ENCODE results near the gene SFT2D1.

DNA sequence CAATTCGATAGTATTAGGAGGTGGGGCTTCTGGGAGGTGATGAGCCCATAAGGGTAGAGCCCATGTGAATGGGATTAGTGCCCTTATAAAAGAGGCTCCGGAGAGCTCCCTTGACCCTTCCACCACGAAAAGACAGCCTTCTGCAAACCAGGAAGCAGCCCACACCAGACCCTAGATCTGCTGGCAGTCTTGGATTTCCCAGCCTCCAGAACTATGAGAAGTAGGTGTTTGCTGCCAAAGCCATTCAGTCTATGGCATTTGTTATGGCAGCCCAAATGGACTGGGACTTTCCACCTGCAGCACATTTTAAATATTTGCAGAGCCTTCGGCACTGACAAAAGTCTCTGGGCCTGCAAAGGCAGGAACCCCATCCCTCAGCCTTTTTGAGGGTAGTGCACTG, 11.8 kb upstream of the SFT2D1 start:
- TF ChIP-seq, protein P1, sequence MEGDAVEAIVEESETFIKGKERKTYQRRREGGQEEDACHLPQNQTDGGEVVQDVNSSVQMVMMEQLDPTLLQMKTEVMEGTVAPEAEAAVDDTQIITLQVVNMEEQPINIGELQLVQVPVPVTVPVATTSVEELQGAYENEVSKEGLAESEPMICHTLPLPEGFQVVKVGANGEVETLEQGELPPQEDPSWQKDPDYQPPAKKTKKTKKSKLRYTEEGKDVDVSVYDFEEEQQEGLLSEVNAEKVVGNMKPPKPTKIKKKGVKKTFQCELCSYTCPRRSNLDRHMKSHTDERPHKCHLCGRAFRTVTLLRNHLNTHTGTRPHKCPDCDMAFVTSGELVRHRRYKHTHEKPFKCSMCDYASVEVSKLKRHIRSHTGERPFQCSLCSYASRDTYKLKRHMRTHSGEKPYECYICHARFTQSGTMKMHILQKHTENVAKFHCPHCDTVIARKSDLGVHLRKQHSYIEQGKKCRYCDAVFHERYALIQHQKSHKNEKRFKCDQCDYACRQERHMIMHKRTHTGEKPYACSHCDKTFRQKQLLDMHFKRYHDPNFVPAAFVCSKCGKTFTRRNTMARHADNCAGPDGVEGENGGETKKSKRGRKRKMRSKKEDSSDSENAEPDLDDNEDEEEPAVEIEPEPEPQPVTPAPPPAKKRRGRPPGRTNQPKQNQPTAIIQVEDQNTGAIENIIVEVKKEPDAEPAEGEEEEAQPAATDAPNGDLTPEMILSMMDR (IDR thresholded peaks at IDR 0.05): no peak
- TF ChIP-seq POLR2AphosphoS5 (IDR thresholded peaks at IDR 0.05) (no peak), POLR2A (IDR thresholded peaks at IDR 0.05) (no peak)
